HEK293 (cell line): ENCODE measurements around the gene MECP2.

Experiments used
- CTCF ChIA-PET: fragments of 350-600 bp; formaldehyde crosslinking; extraction: SDS; loops from one replicate; lab custom pipeline; 2021; ENCODE audit warnings: antibody characterized with exemption; lab: Yijun Ruan, JAX
- POLR2A ChIA-PET: fragments of 300-600 bp; formaldehyde crosslinking; extraction: SDS; loops from one replicate; lab custom pipeline; 2020; ENCODE audit warnings: antibody characterized with exemption, inconsistent platforms; lab: Yijun Ruan, JAX
- H3K27ac ChIP-seq: fragments of 200-500 bp; sonication (Bioruptor generic); 2 replicates; pipeline ENCODE4 v1.5.1; 2014; ENCODE audit warnings: low read depth, low read length, control low read depth, inconsistent platforms; ENCODE audit errors: extremely low read depth
- H3K36me3 ChIP-seq, 2 experiments: fragments of 200-500 bp in 1 of 2; sonication (Bioruptor generic) in 1 of 2; 1 replicate in 1 of 2; 2 replicates in 1 of 2; pipeline ENCODE4 v1.5.1; 2014 to 2017; ENCODE audit warnings: inconsistent platforms in 2 of 2, low read length in 2 of 2; ENCODE audit not compliant: control insufficient read depth in 2 of 2, insufficient read depth in 1 of 2
- H3K4me1 ChIP-seq: fragments of 200-500 bp; sonication (Bioruptor generic); 2 replicates; pipeline ENCODE4 v1.5.1; 2014; ENCODE audit warnings: mild to moderate bottlenecking, low read length, inconsistent platforms; ENCODE audit not compliant: control insufficient read depth, insufficient read depth
- H3K4me3 ChIP-seq: 2 replicates; pipeline ENCODE4 v1.5.1; 2011; ENCODE audit warnings: low read depth, mild to moderate bottlenecking, control low read depth, low read length, moderate library complexity
- H3K9me3 ChIP-seq: fragments of 200-500 bp; sonication (Bioruptor generic); 2 replicates; pipeline ENCODE4 v1.5.1; 2014; ENCODE audit warnings: low read depth, low read length, inconsistent platforms; ENCODE audit not compliant: control insufficient read depth, insufficient read depth
- GLIS2 ChIP-seq: fragments of 450-650 bp; formaldehyde crosslinking; IDR thresholded peaks from 2 replicates; pipeline ENCODE4 v1.5.1; 2016; ENCODE audit warnings: missing biosample characterization, missing genetic modification characterization
- KLF17 ChIP-seq: fragments of 450-650 bp; formaldehyde crosslinking; IDR thresholded peaks from 2 replicates; pipeline ENCODE4 v1.5.1; 2016; ENCODE audit warnings: missing biosample characterization, missing genetic modification characterization
- MEIS1 ChIP-seq: sonication (generic); formaldehyde crosslinking; IDR thresholded peaks from 2 replicates; pipeline ENCODE4 v1.8.1; 2022; ENCODE audit warnings: missing genetic modification reagents, mild to moderate bottlenecking, borderline replicate concordance
- MZF1 ChIP-seq: fragments of 450-650 bp; formaldehyde crosslinking; IDR thresholded peaks from 2 replicates; pipeline ENCODE4 v1.5.1; 2017; ENCODE audit warnings: missing biosample characterization, missing genetic modification characterization, borderline replicate concordance
- PRDM10 ChIP-seq: fragments of 450-650 bp; formaldehyde crosslinking; IDR thresholded peaks from 2 replicates; pipeline ENCODE4 v1.5.1; 2016; ENCODE audit warnings: missing biosample characterization, missing genetic modification characterization
- SP3 ChIP-seq: fragments of 450-650 bp; formaldehyde crosslinking; IDR thresholded peaks from 2 replicates; pipeline ENCODE4 v1.5.1; 2016; ENCODE audit warnings: missing biosample characterization, missing genetic modification characterization
- TRIM28 ChIP-seq: IDR thresholded peaks from 2 replicates; pipeline ENCODE4 v1.6.1; 2011; ENCODE audit warnings: low read length, control low read depth, borderline replicate concordance
- YY1 ChIP-seq: fragments of 450-650 bp; formaldehyde crosslinking; IDR thresholded peaks from 2 replicates; pipeline ENCODE4 v1.5.1; 2018; ENCODE audit warnings: missing biosample characterization, missing genetic modification characterization
- ZBTB26 ChIP-seq: fragments of 450-650 bp; formaldehyde crosslinking; optimal IDR thresholded peaks from 2 replicates; pipeline ENCODE3; 2016; ENCODE audit warnings: missing biosample characterization, mild to moderate bottlenecking, missing genetic modification characterization
- ZEB2 ChIP-seq: fragments of 450-650 bp; formaldehyde crosslinking; IDR thresholded peaks from 2 replicates; pipeline ENCODE4 v1.5.1; 2016; ENCODE audit warnings: missing biosample characterization, missing genetic modification characterization
- ZFHX2 ChIP-seq: fragments of 450-650 bp; formaldehyde crosslinking; conservative IDR thresholded peaks from 2 replicates; pipeline ENCODE4 v1.5.1; 2016; ENCODE audit warnings: missing biosample characterization, missing genetic modification characterization
- ZNF148 ChIP-seq: fragments of 450-650 bp; formaldehyde crosslinking; IDR thresholded peaks from 2 replicates; pipeline ENCODE4 v1.5.0; 2017; ENCODE audit warnings: missing biosample characterization, missing genetic modification characterization, borderline replicate concordance
- ZNF155 ChIP-seq: fragments of 450-650 bp; formaldehyde crosslinking; IDR thresholded peaks from 2 replicates; pipeline ENCODE4 v1.5.1; 2016; ENCODE audit warnings: missing biosample characterization, missing genetic modification characterization
- ZNF16 ChIP-seq: fragments of 450-650 bp; formaldehyde crosslinking; IDR thresholded peaks from 2 replicates; pipeline ENCODE4 v1.5.1; 2016; ENCODE audit warnings: low read depth, missing biosample characterization, missing genetic modification characterization
- ZNF23 ChIP-seq: fragments of 450-650 bp; formaldehyde crosslinking; IDR thresholded peaks from 2 replicates; pipeline ENCODE4 v1.5.1; 2016; ENCODE audit warnings: missing biosample characterization, missing genetic modification characterization, borderline replicate concordance
- ZNF311 ChIP-seq: fragments of 450-650 bp; formaldehyde crosslinking; IDR thresholded peaks from 2 replicates; pipeline ENCODE4 v1.5.1; 2017; ENCODE audit warnings: missing biosample characterization, missing genetic modification characterization, borderline replicate concordance
- ZNF449 ChIP-seq: fragments of 450-650 bp; formaldehyde crosslinking; IDR thresholded peaks from 2 replicates; pipeline ENCODE4 v1.5.1; 2017; ENCODE audit warnings: missing biosample characterization, mild to moderate bottlenecking, missing genetic modification characterization, moderate library complexity
- ZNF514 ChIP-seq: fragments of 450-650 bp; formaldehyde crosslinking; IDR thresholded peaks from 2 replicates; pipeline ENCODE4 v1.5.1; 2016; ENCODE audit warnings: missing biosample characterization, missing genetic modification characterization
- ZNF660 ChIP-seq: fragments of 450-650 bp; IDR thresholded peaks from 2 replicates; pipeline ENCODE4 v1.5.1; 2018; ENCODE audit warnings: missing biosample characterization, mild to moderate bottlenecking, missing genetic modification characterization
- ZNF707 ChIP-seq: fragments of 450-650 bp; formaldehyde crosslinking; IDR thresholded peaks from 2 replicates; pipeline ENCODE4 v1.5.1; 2016; ENCODE audit warnings: missing biosample characterization, missing genetic modification characterization

The MECP2 gene

GRCh38 chrX:154027986-154028385, 69.5 kb downstream of the MECP2 start (continued):
- no peak for TF ChIP-seq PRDM10 (tag by site-specific recombination)

GRCh38 chrX:154027022-154027402, 70.5 kb downstream of the MECP2 start:
- CTCF ChIA-PET: interaction anchor here (0.5 to 4.7 kb wide), 3 partner anchors 13 to 369 kb away, joined by 3 to 29 read pairs (median 3); no protein-coding TSS in a partner anchor
- no peak for TF ChIP-seq GLIS2
- TF ChIP-seq ZNF148 (tag by site-specific recombination): no peak
- TF ChIP-seq MEIS1 (CRISPR knock-in tag): no peak
- no peak for TF ChIP-seq KLF17 (tag by site-specific recombination)
- TF ChIP-seq ZNF311 (tag by site-specific recombination): no peak
- TF ChIP-seq ZNF16: no peak
- no peak for TF ChIP-seq ZNF514 (tag by site-specific recombination)
- no peak for TF ChIP-seq ZEB2
- TF ChIP-seq SP3 (tag by site-specific recombination): no peak
- no peak for TF ChIP-seq ZNF155 (tag by site-specific recombination)
- TF ChIP-seq ZFHX2: no peak
- TF ChIP-seq, all 188 proteins: peak for 0
- Histone ChIP-seq H3K36me3 (peaks cover 0 to 54% of the 10 kb centered on the region in 2 experiments; a peak in 1 of 3 replicates), H3K4me1 (peaks cover 5% of the 10 kb centered on the region; the same call in 1 of the 2 replicates), H3K27ac (no peak overlapping the region), H3K4me3 (no peak overlapping the region), H3K9me3 (no peaks in the 10 kb centered on the region)
- POLR2A ChIA-PET: interaction anchor here (0.9 kb wide), 1 partner anchor 17 kb away, joined by 3 read pairs; no protein-coding TSS in a partner anchor

GRCh38 chrX:154026136-154027021, 71.1 kb downstream of the MECP2 start:
- Histone ChIP-seq H3K9me3 (no peaks in the 10 kb centered on the region), H3K4me1 (peaks cover 5% of the 10 kb centered on the region; the same call in 1 of the 2 replicates), H3K4me3 (no peak overlapping the region), H3K36me3 (peaks cover 0 to 48% of the 10 kb centered on the region in 2 experiments; a peak in 1 of 3 replicates), H3K27ac (no peak overlapping the region; the same call in 1 of the 2 replicates)
- POLR2A ChIA-PET: interaction anchor here (0.6 to 0.9 kb wide), 2 partner anchors 18 to 47 kb away, joined by 3 to 4 read pairs; no protein-coding TSS in a partner anchor
- CTCF ChIA-PET: interaction anchor here (0.5 to 4.7 kb wide), 3 partner anchors 13 to 369 kb away, joined by 3 to 29 read pairs (median 3); no protein-coding TSS in a partner anchor
- TF ChIP-seq ZNF449: no peak
- TF ChIP-seq ZBTB26 (tag by site-specific recombination): no peak
- no peak for TF ChIP-seq ZNF23
- TF ChIP-seq YY1 (tag by site-specific recombination): no peak
- TF ChIP-seq ZNF707 (tag by site-specific recombination): no peak
- TF ChIP-seq TRIM28: no peak
- TF ChIP-seq KLF17 (tag by site-specific recombination): no peak
- TF ChIP-seq MZF1 (tag by site-specific recombination): no peak
- no peak for TF ChIP-seq ZNF660 (tag by site-specific recombination)
- TF ChIP-seq ZFHX2: no peak
